Measurements from ENCODE around the gene POLE.

The POLE gene

DNA sequence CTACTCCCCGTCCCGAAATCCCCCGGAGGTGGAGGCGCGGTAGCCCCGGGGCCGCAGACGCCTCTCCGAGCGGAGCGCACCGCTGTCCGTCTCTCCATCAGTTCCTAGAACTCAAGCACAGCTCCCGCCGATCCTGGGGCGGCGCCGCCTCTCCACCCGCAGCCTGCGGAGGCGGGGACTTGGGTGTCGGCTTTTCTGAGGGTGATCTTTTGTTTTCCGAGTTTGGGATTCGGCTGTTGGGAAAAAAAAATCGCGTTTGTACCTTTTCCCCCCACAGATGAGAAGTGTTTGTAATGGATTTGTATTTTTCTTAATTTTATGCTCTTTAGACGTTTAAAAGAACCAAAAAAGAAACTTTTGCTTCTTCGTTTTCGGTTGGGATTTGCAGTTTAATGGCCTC lies 103.4 kb downstream of the POLE start:
- POLR2A ChIA-PET = no interaction called here
- no peak for DNase-seq (ENCODE audit: extremely low spot score)
- CTCF ChIA-PET = no interaction called here
- no peak for TF ChIP-seq BHLHE40 (IDR thresholded peaks at IDR 0.05; ENCODE audit: borderline replicate concordance)
- TF ChIP-seq FOXA1 (IDR thresholded peaks at IDR 0.05) = no peak
- TF ChIP-seq TARDBP (IDR thresholded peaks at IDR 0.05) = no peak
- TF ChIP-seq ARNT (IDR thresholded peaks at IDR 0.05) = no peak
- no peak for TF ChIP-seq FOXK2 (IDR thresholded peaks at IDR 0.05)
- no peak for TF ChIP-seq LEF1 (IDR thresholded peaks at IDR 0.05; ENCODE audit: borderline replicate concordance)
- TF ChIP-seq SP1 (IDR thresholded peaks at IDR 0.05) = no peak
- no peak for TF ChIP-seq CTBP1 (IDR thresholded peaks at IDR 0.05; ENCODE audit: borderline replicate concordance)
- TF ChIP-seq HDGF (IDR thresholded peaks at IDR 0.05; ENCODE audit: borderline replicate concordance) = no peak
- no peak for TF ChIP-seq SUZ12 (IDR thresholded peaks at IDR 0.05)

DNA sequence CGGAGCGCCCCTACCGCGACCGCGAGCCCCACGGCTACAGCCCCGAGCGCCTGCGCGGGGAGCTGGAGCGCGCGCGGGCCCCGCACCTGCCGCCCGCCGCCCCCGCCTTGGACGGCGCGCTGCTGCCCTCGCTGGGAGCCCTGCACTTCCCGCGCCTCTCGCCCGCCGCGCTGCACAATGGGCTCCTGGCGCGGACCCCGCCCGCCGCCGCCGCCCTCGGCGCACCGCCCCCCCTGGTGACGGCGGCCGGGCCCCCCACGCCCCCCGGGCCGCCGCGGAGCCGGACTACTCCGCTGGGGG lies 103.8 kb downstream of the POLE start:
- TF ChIP-seq, protein P1, sequence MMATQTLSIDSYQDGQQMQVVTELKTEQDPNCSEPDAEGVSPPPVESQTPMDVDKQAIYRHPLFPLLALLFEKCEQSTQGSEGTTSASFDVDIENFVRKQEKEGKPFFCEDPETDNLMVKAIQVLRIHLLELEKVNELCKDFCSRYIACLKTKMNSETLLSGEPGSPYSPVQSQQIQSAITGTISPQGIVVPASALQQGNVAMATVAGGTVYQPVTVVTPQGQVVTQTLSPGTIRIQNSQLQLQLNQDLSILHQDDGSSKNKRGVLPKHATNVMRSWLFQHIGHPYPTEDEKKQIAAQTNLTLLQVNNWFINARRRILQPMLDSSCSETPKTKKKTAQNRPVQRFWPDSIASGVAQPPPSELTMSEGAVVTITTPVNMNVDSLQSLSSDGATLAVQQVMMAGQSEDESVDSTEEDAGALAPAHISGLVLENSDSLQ (IDR thresholded peaks at IDR 0.05) = no peak
- TF ChIP-seq BHLHE40 (IDR thresholded peaks at IDR 0.05; ENCODE audit: borderline replicate concordance) = no peak
- TF ChIP-seq SP1 (IDR thresholded peaks at IDR 0.05) = no peak
- TF ChIP-seq L3MBTL2 (conservative IDR thresholded peaks at IDR 0.05) = no peak
- no peak for TF ChIP-seq ARNT (IDR thresholded peaks at IDR 0.05)
- no peak for TF ChIP-seq HDGF (IDR thresholded peaks at IDR 0.05; ENCODE audit: borderline replicate concordance)
- TF ChIP-seq FOXA1 (IDR thresholded peaks at IDR 0.05) = no peak
- no peak for TF ChIP-seq ZNF384 (IDR thresholded peaks at IDR 0.05)
- TF ChIP-seq SUZ12 (IDR thresholded peaks at IDR 0.05) = no peak
- no peak for TF ChIP-seq TARDBP (IDR thresholded peaks at IDR 0.05)
- TF ChIP-seq NFRKB (IDR thresholded peaks at IDR 0.05) = no peak
- no peak for TF ChIP-seq CTBP1 (IDR thresholded peaks at IDR 0.05; ENCODE audit: borderline replicate concordance)
- no peak for TF ChIP-seq LEF1 (IDR thresholded peaks at IDR 0.05; ENCODE audit: borderline replicate concordance)
- TF ChIP-seq ELF4 (IDR thresholded peaks at IDR 0.05) = no peak
- no peak for TF ChIP-seq FOXK2 (IDR thresholded peaks at IDR 0.05)
- TF ChIP-seq FOXM1 (IDR thresholded peaks at IDR 0.05; ENCODE audit: borderline replicate concordance) = no peak
- DNase-seq (ENCODE audit: extremely low spot score) = no peak
- ChIA-PET CTCF (no interaction called here), POLR2A (no interaction called here)

DNA sequence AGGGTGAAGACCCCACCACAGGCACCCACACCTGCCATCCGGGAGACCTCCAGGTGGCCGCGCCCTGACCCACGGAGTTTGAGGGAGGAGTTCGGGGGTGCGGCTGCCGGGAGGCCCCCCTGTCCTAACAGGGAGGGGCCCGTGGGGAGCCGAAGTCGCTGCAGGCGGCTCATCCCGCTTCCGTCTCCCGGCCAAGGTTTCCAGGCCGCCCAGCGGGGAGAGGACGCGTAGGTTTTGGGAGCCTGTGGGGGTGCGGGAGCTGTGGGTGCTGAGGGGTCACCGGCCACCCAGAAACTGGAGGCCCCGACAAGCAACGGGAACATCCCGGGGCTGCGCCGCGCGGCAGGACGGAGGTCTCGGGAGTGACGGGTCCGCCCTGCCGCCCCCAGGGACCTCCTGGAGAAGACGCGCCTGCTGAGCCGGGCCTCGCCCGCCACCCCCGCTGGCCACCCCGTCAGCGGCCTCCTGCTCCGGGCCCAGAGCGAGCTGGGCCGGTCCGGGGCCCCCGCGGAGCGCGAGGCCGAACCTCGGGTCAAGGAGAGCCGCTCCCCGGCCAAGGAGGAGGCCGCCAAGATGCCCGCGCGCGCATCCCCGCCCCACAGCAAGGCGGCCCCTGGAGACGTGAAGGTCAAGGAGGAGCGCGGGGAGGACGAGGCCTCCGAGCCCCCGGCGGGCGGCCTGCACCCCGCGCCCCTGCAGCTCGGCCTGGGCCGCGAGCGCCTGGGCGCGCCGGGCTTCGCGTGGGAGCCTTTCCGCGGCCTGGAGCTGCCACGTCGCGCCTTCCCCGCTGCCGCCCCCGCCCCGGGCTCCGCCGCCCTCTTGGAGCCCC lies 104.3 kb downstream of the POLE start:
- no peak for DNase-seq (ENCODE audit: extremely low spot score)
- TF ChIP-seq L3MBTL2 (conservative IDR thresholded peaks at IDR 0.05) (no peak), FOXA1 (IDR thresholded peaks at IDR 0.05) (no peak), ARNT (IDR thresholded peaks at IDR 0.05) (no peak), CTBP1 (IDR thresholded peaks at IDR 0.05; ENCODE audit: borderline replicate concordance) (no peak), SUZ12 (IDR thresholded peaks at IDR 0.05) (no peak), BHLHE40 (IDR thresholded peaks at IDR 0.05; ENCODE audit: borderline replicate concordance) (no peak), ZNF384 (IDR thresholded peaks at IDR 0.05) (no peak), TARDBP (IDR thresholded peaks at IDR 0.05) (no peak), FOXK2 (IDR thresholded peaks at IDR 0.05) (no peak), HDGF (IDR thresholded peaks at IDR 0.05; ENCODE audit: borderline replicate concordance) (no peak), LEF1 (IDR thresholded peaks at IDR 0.05; ENCODE audit: borderline replicate concordance) (no peak), FOXM1 (IDR thresholded peaks at IDR 0.05; ENCODE audit: borderline replicate concordance) (no peak), SP1 (IDR thresholded peaks at IDR 0.05) (no peak), NFRKB (IDR thresholded peaks at IDR 0.05) (no peak), ELF4 (IDR thresholded peaks at IDR 0.05) (no peak)
- TF ChIP-seq, protein P1 (IDR thresholded peaks at IDR 0.05) = no peak
- ChIA-PET POLR2A (no interaction called here), CTCF (no interaction called here)

DNA sequence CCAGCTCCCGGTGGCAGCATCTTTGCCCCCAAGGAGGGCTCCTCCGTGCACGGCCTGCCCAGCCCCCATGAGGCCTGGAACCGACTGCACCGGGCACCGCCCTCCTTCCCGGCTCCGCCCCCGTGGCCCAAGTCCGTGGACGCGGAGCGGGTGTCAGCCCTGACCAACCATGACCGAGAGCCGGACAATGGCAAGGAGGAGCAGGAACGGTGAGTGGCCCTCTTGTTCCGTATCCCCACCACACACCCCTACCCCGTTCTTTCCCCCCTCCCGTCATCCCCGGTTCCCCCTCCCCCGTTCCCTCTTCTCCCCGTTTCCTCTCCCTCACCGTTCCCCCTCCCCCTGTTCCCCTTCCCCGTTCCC lies 105.1 kb downstream of the POLE start:
- CTCF ChIA-PET = no interaction called here
- no peak for TF ChIP-seq ELF4 (IDR thresholded peaks at IDR 0.05)
- TF ChIP-seq LEF1 (IDR thresholded peaks at IDR 0.05; ENCODE audit: borderline replicate concordance) = no peak
- no peak for TF ChIP-seq NFRKB (IDR thresholded peaks at IDR 0.05)
- no peak for TF ChIP-seq TARDBP (IDR thresholded peaks at IDR 0.05)
- no peak for TF ChIP-seq FOXM1 (IDR thresholded peaks at IDR 0.05; ENCODE audit: borderline replicate concordance)
- TF ChIP-seq, protein P1 (IDR thresholded peaks at IDR 0.05) = no peak

DNA sequence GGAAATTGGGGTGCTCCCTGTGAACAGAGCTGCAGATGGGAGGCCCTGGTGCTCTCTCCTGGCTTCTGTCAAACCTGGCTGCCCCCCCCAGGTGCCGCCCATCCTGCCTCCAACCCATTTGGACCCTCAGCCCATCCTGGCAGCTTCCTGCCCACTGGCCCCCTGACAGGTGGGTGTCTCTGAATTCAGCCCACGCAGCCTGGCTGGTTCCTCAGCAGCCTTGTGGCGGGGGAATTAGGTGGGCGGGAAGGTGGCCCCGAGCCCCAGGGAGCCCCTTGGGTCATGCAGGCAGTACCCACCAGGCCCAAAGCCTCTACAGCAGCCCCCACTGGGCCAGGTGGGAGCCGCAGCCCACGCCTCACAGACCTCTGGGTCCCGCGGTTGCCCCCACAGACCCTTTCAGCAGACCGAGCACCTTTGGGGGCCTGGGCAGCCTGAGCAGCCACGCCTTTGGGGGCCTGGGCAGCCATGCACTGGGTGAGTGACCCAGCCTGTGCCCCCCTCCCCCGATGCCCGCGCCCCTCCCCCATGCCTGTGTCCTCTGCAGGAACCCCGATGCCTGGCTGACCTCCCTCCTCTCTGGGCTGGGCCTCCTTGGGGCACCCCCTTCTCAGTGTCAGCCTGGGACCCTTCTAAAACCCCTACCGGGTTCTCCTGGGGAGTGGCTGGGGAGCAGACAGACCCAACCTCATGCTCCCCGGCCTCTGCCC lies 105.6 kb downstream of the POLE start:
- DNase-seq (ENCODE audit: extremely low spot score) = no peak
- TF ChIP-seq ARNT (IDR thresholded peaks at IDR 0.05) (no peak), CTBP1 (IDR thresholded peaks at IDR 0.05; ENCODE audit: borderline replicate concordance) (no peak), HDGF (IDR thresholded peaks at IDR 0.05; ENCODE audit: borderline replicate concordance) (no peak), ELF4 (IDR thresholded peaks at IDR 0.05) (no peak), ZNF384 (IDR thresholded peaks at IDR 0.05) (no peak), SUZ12 (IDR thresholded peaks at IDR 0.05) (no peak), L3MBTL2 (conservative IDR thresholded peaks at IDR 0.05) (no peak), TARDBP (IDR thresholded peaks at IDR 0.05) (no peak), FOXK2 (IDR thresholded peaks at IDR 0.05) (no peak), SP1 (IDR thresholded peaks at IDR 0.05) (no peak), NFRKB (IDR thresholded peaks at IDR 0.05) (no peak), FOXM1 (IDR thresholded peaks at IDR 0.05; ENCODE audit: borderline replicate concordance) (no peak), FOXA1 (IDR thresholded peaks at IDR 0.05) (no peak), LEF1 (IDR thresholded peaks at IDR 0.05; ENCODE audit: borderline replicate concordance) (no peak), BHLHE40 (IDR thresholded peaks at IDR 0.05; ENCODE audit: borderline replicate concordance) (no peak)
- TF ChIP-seq, protein P1 (IDR thresholded peaks at IDR 0.05) = no peak
- POLR2A ChIA-PET = no interaction called here
- CTCF ChIA-PET = no interaction called here

More for the DNA sequence above, 105.1 kb downstream of the POLE start:
- POLR2A ChIA-PET = no interaction called here
- no peak for DNase-seq (ENCODE audit: extremely low spot score)

All from HEK293T (cell line).